Skeletal muscle satellite cell (primary cell): Measurements from ENCODE around the gene ZNF740.
"Not testable (repeated sequence)": the region's sequence is repeated elsewhere in the genome, so short reads cannot be mapped to it uniquely, and the experiment has no call there.

Experiments used
- H3K27me3 ChIP-seq: 2 replicates; pipeline ENCODE4 v1.7.0; 2013; ENCODE audit warnings: low read length; ENCODE audit not compliant: control insufficient read depth, insufficient read depth
- H3K36me3 ChIP-seq: 2 replicates; pipeline ENCODE4 v1.7.0; 2013; ENCODE audit warnings: mild to moderate bottlenecking, control low read depth, low read length; ENCODE audit not compliant: insufficient read depth
- H3K4me1 ChIP-seq: 2 replicates; pipeline ENCODE4 v1.7.0; 2013; ENCODE audit warnings: low read length; ENCODE audit not compliant: control insufficient read depth, insufficient read depth
- H3K4me2 ChIP-seq: 2 replicates; pipeline ENCODE4 v1.7.0; 2013; ENCODE audit warnings: mild to moderate bottlenecking, low read length
- H3K4me3 ChIP-seq: 2 replicates; pipeline ENCODE4 v1.7.0; 2013; ENCODE audit warnings: low read length
- H3K9ac ChIP-seq: 2 replicates; pipeline ENCODE4 v1.7.0; 2013; ENCODE audit warnings: mild to moderate bottlenecking, low read depth, low read length, moderate library complexity
- H3K9me3 ChIP-seq: replicated peaks from 2 replicates; pipeline ENCODE4 v1.7.0; 2013; ENCODE audit warnings: mild to moderate bottlenecking, control low read depth, low read length

ZNF740 gene

GRCh38 chr12:53198486-53199110 is 18.1 kb downstream of the ZNF740 start:
- H3K27me3 ChIP-seq = no peaks in the 10 kb centered on the region
- H3K4me3 ChIP-seq = no peak overlapping the region
- no peaks in the 10 kb centered on the region for H3K9me3 ChIP-seq
- no peak overlapping the region for H3K4me2 ChIP-seq
- peaks cover 13% of the 10 kb centered on the region for H3K4me1 ChIP-seq
- H3K36me3 ChIP-seq = no peaks in the 10 kb centered on the region
- no peak overlapping the region for H3K9ac ChIP-seq

GRCh38 chr12:53199700-53200099 is 19.2 kb downstream of the ZNF740 start:
- Histone ChIP-seq H3K36me3 (no peaks in the 10 kb centered on the region), H3K27me3 (no peaks in the 10 kb centered on the region), H3K4me3 (no peak overlapping the region), H3K9ac (no peak overlapping the region), H3K9me3 (no peaks in the 10 kb centered on the region), H3K4me2 (no peak overlapping the region), H3K4me1 (peaks cover 13% of the 10 kb centered on the region)

- H3K4me2 ChIP-seq = no peak overlapping the region
- no peaks in the 10 kb centered on the region for H3K36me3 ChIP-seq
- no peak overlapping the region for H3K9ac ChIP-seq
- no peak overlapping the region for H3K4me3 ChIP-seq
- peaks cover 13% of the 10 kb centered on the region for H3K4me1 ChIP-seq
- H3K9me3 ChIP-seq = no peaks in the 10 kb centered on the region
- H3K27me3 ChIP-seq = no peaks in the 10 kb centered on the region
Measured at GRCh38 chr12:53200107-53200457, 19.6 kb downstream of the ZNF740 start.

- Histone ChIP-seq H3K4me2 (no peak overlapping the region), H3K4me3 (no peak overlapping the region)
Measured at GRCh38 chr12:53200458-53201176, 20.1 kb downstream of the ZNF740 start.

GRCh38 chr12:53201177-53201541 is 20.6 kb downstream of the ZNF740 start:
- Histone ChIP-seq H3K4me2 (no peak overlapping the region), H3K27me3 (no peaks in the 10 kb centered on the region), H3K9me3 (no peaks in the 10 kb centered on the region), H3K4me3 (no peak overlapping the region), H3K36me3 (no peaks in the 10 kb centered on the region), H3K4me1 (peaks cover 19% of the 10 kb centered on the region), H3K9ac (no peak overlapping the region)

More at GRCh38 chr12:53200458-53201176, 20.1 kb downstream of the ZNF740 start:
- H3K36me3 ChIP-seq = no peaks in the 10 kb centered on the region
- H3K9ac ChIP-seq = no peak overlapping the region
- no peaks in the 10 kb centered on the region for H3K9me3 ChIP-seq
- H3K27me3 ChIP-seq = no peaks in the 10 kb centered on the region
- peaks cover 16% of the 10 kb centered on the region for H3K4me1 ChIP-seq

GRCh38 chr12:53201639-53202038 is 21.1 kb downstream of the ZNF740 start:
- Histone ChIP-seq H3K9ac (no peak overlapping the region), H3K4me1 (peaks cover 22% of the 10 kb centered on the region), H3K36me3 (no peaks in the 10 kb centered on the region), H3K27me3 (no peaks in the 10 kb centered on the region), H3K4me2 (no peak overlapping the region), H3K4me3 (no peak overlapping the region), H3K9me3 (no peaks in the 10 kb centered on the region)

- not testable (repeated sequence) for H3K4me2 ChIP-seq, H3K4me3 ChIP-seq, H3K9me3 ChIP-seq, H3K27me3 ChIP-seq, H3K36me3 ChIP-seq, H3K9ac ChIP-seq
- peaks cover 24% of the 10 kb centered on the region for H3K4me1 ChIP-seq
Measured at GRCh38 chr12:53202316-53202715, 21.8 kb downstream of the ZNF740 start.

GRCh38 chr12:53204351-53204750 is 23.8 kb downstream of the ZNF740 start:
- Histone ChIP-seq H3K36me3 (no peaks in the 10 kb centered on the region), H3K4me1 (peaks cover 17% of the 10 kb centered on the region), H3K27me3 (no peaks in the 10 kb centered on the region), H3K9me3 (no peaks in the 10 kb centered on the region), H3K9ac (no peak overlapping the region), H3K4me3 (no peak overlapping the region), H3K4me2 (no peak overlapping the region)

- H3K4me1 ChIP-seq = peaks cover 17% of the 10 kb centered on the region
- peak overlapping the region; percentile 49 for H3K4me2 ChIP-seq
- no peak overlapping the region for H3K4me3 ChIP-seq
- H3K36me3 ChIP-seq = peaks cover 8% of the 10 kb centered on the region
- H3K9me3 ChIP-seq = no peaks in the 10 kb centered on the region
- peak overlapping the region; percentile 50 for H3K9ac ChIP-seq
- no peaks in the 10 kb centered on the region for H3K27me3 ChIP-seq
Measured at GRCh38 chr12:53205747-53206419, 25.4 kb downstream of the ZNF740 start.

- Histone ChIP-seq H3K9ac (peak within 1 kb of the TSS; percentile 50), H3K4me1 (peaks cover 17% of the 10 kb centered on the region), H3K4me3 (no peak within 1 kb of the TSS)
Measured at GRCh38 chr12:53207042-53207441, 26.5 kb downstream of the ZNF740 start, which contains the start of gene ITGB7. TSS of gene ITGB7 (minus strand) at chr12:53207251. CDS start at chr12:53200443, 6,808 bp downstream.

GRCh38 chr12:53208435-53208834 is 27.9 kb downstream of the ZNF740 start:
- no peaks in the 10 kb centered on the region for H3K27me3 ChIP-seq
- H3K9ac ChIP-seq = no peak overlapping the region
- H3K4me1 ChIP-seq = peaks cover 22% of the 10 kb centered on the region
- H3K4me3 ChIP-seq = no peak overlapping the region
- peaks cover 32% of the 10 kb centered on the region for H3K36me3 ChIP-seq
- no peak overlapping the region for H3K4me2 ChIP-seq
- no peaks in the 10 kb centered on the region for H3K9me3 ChIP-seq

More at GRCh38 chr12:53207042-53207441, 26.5 kb downstream of the ZNF740 start, which contains the start of gene ITGB7:
- Histone ChIP-seq H3K27me3 (no peaks in the 10 kb centered on the region), H3K9me3 (no peaks in the 10 kb centered on the region), H3K36me3 (peaks cover 19% of the 10 kb centered on the region), H3K4me2 (peak within 1 kb of the TSS; percentile 49)
